CD4-positive, CD25-positive, alpha-beta regulatory T cell (primary cell): Measurements from ENCODE around the gene BACH2. TPM values are rescaled to one million over a fixed set of nuclear protein-coding genes. Genes with fewer than 3 reads are reported as not detected.

Experiments used
- ATAC-seq, 2 donors: fragments of 150-1000 bp; cut with Tn5 transposase; one replicate each; pipeline ENCODE4 v1.10.0; 2021; ENCODE audit warnings: low read depth in 2 of 2, moderate number of reproducible peaks in 2 of 2, moderate library complexity in 1 of 2
- DNase-seq, 3 donors: peaks; one replicate each; pipeline versions ENCODE4 v3.0.0 to v3.0.0-alpha.2; 2012 to 2022; ENCODE audit warnings: mixed read lengths in 1 of 3
- H3K27ac ChIP-seq: one replicate; pipeline ENCODE4 v1.7.0; 2013; ENCODE audit warnings: mild to moderate bottlenecking, low read length; ENCODE audit not compliant: insufficient read depth, poor library complexity, severe bottlenecking
- H3K27me3 ChIP-seq: one replicate; pipeline ENCODE4 v1.7.0; 2013; ENCODE audit warnings: low read length; ENCODE audit not compliant: control insufficient read depth, insufficient read depth
- H3K36me3 ChIP-seq: one replicate; pipeline ENCODE4 v1.7.0; 2013; ENCODE audit warnings: mild to moderate bottlenecking, low read length, moderate library complexity; ENCODE audit not compliant: control insufficient read depth, insufficient read depth
- H3K4me1 ChIP-seq: 2 replicates; pipeline ENCODE4 v1.7.0; 2013; ENCODE audit warnings: mild to moderate bottlenecking, low read length; ENCODE audit not compliant: insufficient read depth, control insufficient read depth, poor library complexity, severe bottlenecking
- H3K4me3 ChIP-seq: one replicate; pipeline ENCODE4 v1.7.0; 2013; ENCODE audit warnings: low read depth, mild to moderate bottlenecking, low read length, moderate library complexity
- H3K9me3 ChIP-seq, 2 experiments: 1 replicate in 1 of 2; 2 replicates in 1 of 2; pipeline ENCODE4 v1.7.0; 2013; ENCODE audit warnings: low read length in 2 of 2, mild to moderate bottlenecking in 1 of 2, moderate library complexity in 1 of 2; ENCODE audit not compliant: control insufficient read depth in 2 of 2
- H3K27ac Mint-ChIP-seq, 3 donors: one replicate each; pipeline ENCODE4 v1.8.0; 2020 to 2022; ENCODE audit warnings: mild to moderate bottlenecking in 3 of 3, mixed read lengths in 3 of 3, moderate library complexity in 2 of 3
- H3K27me3 Mint-ChIP-seq: one replicate; pipeline ENCODE4 v1.8.0; 2022; ENCODE audit warnings: mild to moderate bottlenecking, mixed read lengths
- H3K36me3 Mint-ChIP-seq: one replicate; pipeline ENCODE4 v1.8.0; 2020; ENCODE audit warnings: mixed read lengths
- H3K4me1 Mint-ChIP-seq, 4 donors: one replicate each; pipeline ENCODE4 v1.8.0; 2020 to 2022; ENCODE audit warnings: mixed read lengths in 4 of 4, mild to moderate bottlenecking in 1 of 4
- H3K4me3 Mint-ChIP-seq, 4 donors: one replicate each; pipeline ENCODE4 v1.8.0; 2020 to 2022; ENCODE audit warnings: mild to moderate bottlenecking in 4 of 4, mixed read lengths in 4 of 4, moderate library complexity in 3 of 4
- H3K9me3 Mint-ChIP-seq, 7 donors: one replicate each; pipeline ENCODE4 v1.8.0; 2020 to 2022; ENCODE audit warnings: mixed read lengths in 7 of 7, mild to moderate bottlenecking in 3 of 7, moderate library complexity in 2 of 7
- polyA plus RNA-seq, 4 donors: library from polyadenylated mRNA; unstranded; fragments of 300-500 nt; fragmentation: Illumina TruSeq; gene quantifications; one replicate each; pipeline ENCODE4 v1.2.3, GENCODE V29; 2021
- total RNA-seq: library from RNA; stranded (reverse); gene quantifications from one replicate; pipeline ENCODE4 v1.2.3, GENCODE V29; 2022

BACH2 gene
- total and polyA plus RNA-seq, 5 donors from 2014 or later, result 3.8 to 51.3 (median 7.1) TPM

- no peak overlapping the region for H3K4me3 ChIP-seq
- no peaks in the 10 kb centered on the region for H3K36me3 ChIP-seq
- H3K27ac Mint-ChIP-seq, result peak overlapping the region; percentile 5 to 52 (median 33)
- ATAC-seq, result no peak
- H3K36me3 Mint-ChIP-seq, result peaks cover 19% of the 10 kb centered on the region
- H3K4me1 ChIP-seq, result no peaks in the 10 kb centered on the region
- H3K4me3 Mint-ChIP-seq, result no peak overlapping the region
- peaks cover 5 to 34% (median 10%) of the 10 kb centered on the region in 4 donors for H3K4me1 Mint-ChIP-seq
- DNase-seq, result no peak
- peaks cover 13% of the 10 kb centered on the region for H3K27me3 Mint-ChIP-seq
- no peaks in the 10 kb centered on the region for H3K9me3 Mint-ChIP-seq
- H3K9me3 ChIP-seq, result no peaks in the 10 kb centered on the region
- H3K27me3 ChIP-seq, result no peaks in the 10 kb centered on the region
- no peak overlapping the region for H3K27ac ChIP-seq
Measured at GRCh38 chr6:89961481-89961880, 335.2 kb downstream of the BACH2 start.

- H3K27ac ChIP-seq, result no peak overlapping the region
- ATAC-seq (no peak), DNase-seq (no peak)
- Mint-ChIP-seq H3K4me3 (peak overlapping the region in 2 of 4 donors; percentile 9 to 19), H3K27me3 (peaks cover 13% of the 10 kb centered on the region), H3K36me3 (peaks cover 14% of the 10 kb centered on the region), H3K9me3 (no peaks in the 10 kb centered on the region), H3K4me1 (peaks cover 4 to 45% (median 12%) of the 10 kb centered on the region in 4 donors), H3K27ac (peak overlapping the region in 1 of 3 donors; percentile 96)
- no peaks in the 10 kb centered on the region for H3K9me3 ChIP-seq
- no peaks in the 10 kb centered on the region for H3K36me3 ChIP-seq
- no peak overlapping the region for H3K4me3 ChIP-seq
- no peaks in the 10 kb centered on the region for H3K4me1 ChIP-seq
- H3K27me3 ChIP-seq, result no peaks in the 10 kb centered on the region
Measured at GRCh38 chr6:89959883-89960282, 336.8 kb downstream of the BACH2 start.

- Mint-ChIP-seq H3K9me3 (no peaks in the 10 kb centered on the region), H3K27me3 (no peaks in the 10 kb centered on the region), H3K36me3 (peaks cover 16% of the 10 kb centered on the region), H3K27ac (peak overlapping the region in 2 of 3 donors; percentile 39 to 44), H3K4me3 (no peak overlapping the region), H3K4me1 (peaks cover 13 to 67% (median 37%) of the 10 kb centered on the region in 4 donors)
- DNase-seq, result no peak
- Histone ChIP-seq H3K9me3 (no peaks in the 10 kb centered on the region), H3K4me3 (no peak overlapping the region), H3K36me3 (no peaks in the 10 kb centered on the region), H3K27me3 (no peaks in the 10 kb centered on the region), H3K4me1 (peaks cover 24% of the 10 kb centered on the region), H3K27ac (no peak overlapping the region)
- ATAC-seq, result no peak
Measured at GRCh38 chr6:89956182-89956581, 340.5 kb downstream of the BACH2 start.

GRCh38 chr6:89955364-89955763 is 341.3 kb downstream of the BACH2 start:
- Histone ChIP-seq H3K4me3 (no peak overlapping the region), H3K27ac (no peak overlapping the region), H3K9me3 (no peaks in the 10 kb centered on the region), H3K4me1 (peaks cover 24% of the 10 kb centered on the region), H3K36me3 (no peaks in the 10 kb centered on the region), H3K27me3 (no peaks in the 10 kb centered on the region)
- ATAC-seq, result no peak
- Mint-ChIP-seq H3K4me1 (peaks cover 13 to 66% (median 38%) of the 10 kb centered on the region in 4 donors), H3K27ac (peak overlapping the region; percentile 63 to 95 (median 82)), H3K4me3 (peak overlapping the region in 2 of 4 donors; percentile 8 to 13), H3K9me3 (no peaks in the 10 kb centered on the region), H3K27me3 (no peaks in the 10 kb centered on the region), H3K36me3 (peaks cover 18% of the 10 kb centered on the region)
- no peak for DNase-seq

DNA sequence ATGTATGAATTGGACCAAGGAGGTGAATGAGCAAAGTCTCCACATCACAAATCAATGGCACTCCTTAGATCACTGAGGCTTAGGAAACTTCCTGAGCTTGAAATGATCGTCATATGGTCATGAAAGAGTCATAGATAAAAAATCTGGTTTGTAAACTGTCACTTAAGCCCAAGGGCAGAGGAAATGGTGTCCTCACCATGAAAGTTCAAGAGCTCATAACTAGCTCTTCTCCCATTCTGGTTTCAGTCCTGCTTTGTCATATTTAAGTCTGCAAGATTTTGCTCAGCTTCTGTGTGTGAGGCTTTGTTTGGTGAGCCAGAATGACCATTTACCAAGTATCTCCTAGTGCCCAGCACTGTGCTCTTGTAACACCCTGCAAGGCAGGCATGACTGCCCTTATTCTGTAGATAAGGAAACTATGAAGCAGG is 341.9 kb downstream of the BACH2 start:
- H3K36me3 ChIP-seq, result no peaks in the 10 kb centered on the region

DNA sequence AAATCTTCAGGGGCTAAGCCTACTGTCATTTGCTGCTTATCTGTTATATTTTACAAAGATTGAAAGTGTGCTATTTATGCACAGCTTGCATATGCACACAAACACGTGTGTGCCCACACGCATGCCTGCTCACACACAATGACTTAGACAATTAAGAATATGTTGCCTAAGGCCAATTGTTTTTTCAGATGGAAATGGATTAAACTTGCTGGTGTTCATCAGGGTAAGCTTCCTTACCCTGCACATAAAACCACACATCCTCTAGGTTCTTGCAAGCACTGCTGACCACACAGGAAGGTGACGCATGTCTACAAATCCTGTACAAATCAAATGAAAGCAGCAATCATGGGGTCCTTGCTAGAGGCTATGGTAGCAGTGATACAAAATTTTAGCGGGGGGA is 344.0 kb downstream of the BACH2 start:
- H3K4me1 Mint-ChIP-seq, result peaks cover 13 to 65% (median 39%) of the 10 kb centered on the region in 4 donors
- peaks cover 24% of the 10 kb centered on the region for H3K4me1 ChIP-seq
- H3K36me3 Mint-ChIP-seq, result peaks cover 25% of the 10 kb centered on the region
- H3K27ac ChIP-seq, result peak overlapping the region; percentile 17
- peak; percentile 96 to 99 for ATAC-seq
- no peaks in the 10 kb centered on the region for H3K27me3 Mint-ChIP-seq
- no peaks in the 10 kb centered on the region for H3K27me3 ChIP-seq
- H3K27ac Mint-ChIP-seq, result peak overlapping the region; percentile 63 to 95 (median 89)
- peak overlapping the region; percentile 71 for H3K4me3 ChIP-seq
- DNase-seq, result peak; percentile 15 to 90 (median 77)
- no peaks in the 10 kb centered on the region for H3K9me3 ChIP-seq
- H3K9me3 Mint-ChIP-seq, result no peaks in the 10 kb centered on the region
- H3K36me3 ChIP-seq, result no peaks in the 10 kb centered on the region
- peak overlapping the region; percentile 3 to 66 (median 58) for H3K4me3 Mint-ChIP-seq

More for the DNA sequence above, 341.9 kb downstream of the BACH2 start:
- H3K4me3 Mint-ChIP-seq, result peak overlapping the region; percentile 8 to 25 (median 10)
- peak overlapping the region; percentile 18 to 95 (median 82) for H3K27ac Mint-ChIP-seq
- Histone ChIP-seq H3K9me3 (no peaks in the 10 kb centered on the region), H3K4me3 (no peak overlapping the region), H3K27ac (no peak overlapping the region), H3K4me1 (peaks cover 24% of the 10 kb centered on the region), H3K27me3 (no peaks in the 10 kb centered on the region)
- H3K36me3 Mint-ChIP-seq, result peaks cover 20% of the 10 kb centered on the region
- H3K27me3 Mint-ChIP-seq, result no peaks in the 10 kb centered on the region
- no peaks in the 10 kb centered on the region for H3K9me3 Mint-ChIP-seq
- ATAC-seq, result no peak
- peaks cover 13 to 61% (median 38%) of the 10 kb centered on the region in 4 donors for H3K4me1 Mint-ChIP-seq
- peak in 2 of 3 donors; percentile 13 to 61 for DNase-seq

GRCh38 chr6:89952105-89952671 is 344.5 kb downstream of the BACH2 start:
- Histone ChIP-seq H3K4me1 (peaks cover 24% of the 10 kb centered on the region), H3K36me3 (no peaks in the 10 kb centered on the region), H3K4me3 (peak overlapping the region; percentile 71), H3K27ac (no peak overlapping the region), H3K9me3 (no peaks in the 10 kb centered on the region), H3K27me3 (no peaks in the 10 kb centered on the region)
- peaks cover 27% of the 10 kb centered on the region for H3K36me3 Mint-ChIP-seq
- H3K4me1 Mint-ChIP-seq, result peaks cover 13 to 66% (median 39%) of the 10 kb centered on the region in 4 donors
- peak overlapping the region; percentile 0 to 66 (median 58) for H3K4me3 Mint-ChIP-seq
- ATAC-seq, result peak; percentile 16 to 28
- H3K9me3 Mint-ChIP-seq, result no peaks in the 10 kb centered on the region
- DNase-seq, result peak in 1 of 3 donors; percentile 37
- peak overlapping the region; percentile 34 to 95 (median 89) for H3K27ac Mint-ChIP-seq
- H3K27me3 Mint-ChIP-seq, result no peaks in the 10 kb centered on the region
